GM12874 (cell line): Measurements from ENCODE around the gene EEF1AKMT4.

Experiments used
- CTCF ChIP-seq: IDR thresholded peaks from 2 replicates; pipeline ENCODE4 v1.5.1; 2011; ENCODE audit warnings: low read depth, mild to moderate bottlenecking, control low read depth, low read length, moderate library complexity; ENCODE audit not compliant: insufficient read depth

The EEF1AKMT4 gene

GRCh38 chr3:184249412-184250166 is at the start of gene EEF1AKMT4:
Gene EEF1AKMT4 (plus strand): TSS chr3:184249672. CDS start chr3:184249695, 23 bp downstream.
- TF ChIP-seq CTCF, result peak; percentile 38; the same call in 1 of the 2 replicates

GRCh38 chr3:184200825-184201224 is 48.6 kb upstream of the EEF1AKMT4 start:
- TF ChIP-seq CTCF, result no peak

- TF ChIP-seq CTCF, result no peak
These were observed 45.9 kb upstream of the EEF1AKMT4 start for GRCh38 chr3:184203526-184203925.

GRCh38 chr3:184209146-184209923 is 40.1 kb upstream of the EEF1AKMT4 start:
- no peak for TF ChIP-seq CTCF

GRCh38 chr3:184211297-184211696 is 38.2 kb upstream of the EEF1AKMT4 start:
- no peak for TF ChIP-seq CTCF

- no peak for TF ChIP-seq CTCF
These were observed 37.8 kb upstream of the EEF1AKMT4 start for GRCh38 chr3:184211718-184212117.

GRCh38 chr3:184218814-184219213 is 30.7 kb upstream of the EEF1AKMT4 start:
- TF ChIP-seq CTCF, result no peak
